Fibroblast of mammary gland (primary cell): Measurements from ENCODE around the gene GARIN5B.

Experiments
- DNase-seq: peaks from one replicate; pipeline ENCODE4 v3.0.0-alpha.2; 2010; ENCODE audit warnings: low read depth
- H3K4me3 ChIP-seq: 2 replicates; pipeline ENCODE4 v1.5.1; 2011; ENCODE audit warnings: low read depth, mild to moderate bottlenecking, low read length, moderate library complexity; ENCODE audit not compliant: control insufficient read depth
- TF ChIP-seq, protein P1 (sequence below): conservative IDR thresholded peaks from 2 replicates; pipeline ENCODE4 v1.5.1; 2011; ENCODE audit warnings: low read depth, low read length, inconsistent platforms; ENCODE audit not compliant: control insufficient read depth, insufficient read depth

The GARIN5B gene

DNA sequence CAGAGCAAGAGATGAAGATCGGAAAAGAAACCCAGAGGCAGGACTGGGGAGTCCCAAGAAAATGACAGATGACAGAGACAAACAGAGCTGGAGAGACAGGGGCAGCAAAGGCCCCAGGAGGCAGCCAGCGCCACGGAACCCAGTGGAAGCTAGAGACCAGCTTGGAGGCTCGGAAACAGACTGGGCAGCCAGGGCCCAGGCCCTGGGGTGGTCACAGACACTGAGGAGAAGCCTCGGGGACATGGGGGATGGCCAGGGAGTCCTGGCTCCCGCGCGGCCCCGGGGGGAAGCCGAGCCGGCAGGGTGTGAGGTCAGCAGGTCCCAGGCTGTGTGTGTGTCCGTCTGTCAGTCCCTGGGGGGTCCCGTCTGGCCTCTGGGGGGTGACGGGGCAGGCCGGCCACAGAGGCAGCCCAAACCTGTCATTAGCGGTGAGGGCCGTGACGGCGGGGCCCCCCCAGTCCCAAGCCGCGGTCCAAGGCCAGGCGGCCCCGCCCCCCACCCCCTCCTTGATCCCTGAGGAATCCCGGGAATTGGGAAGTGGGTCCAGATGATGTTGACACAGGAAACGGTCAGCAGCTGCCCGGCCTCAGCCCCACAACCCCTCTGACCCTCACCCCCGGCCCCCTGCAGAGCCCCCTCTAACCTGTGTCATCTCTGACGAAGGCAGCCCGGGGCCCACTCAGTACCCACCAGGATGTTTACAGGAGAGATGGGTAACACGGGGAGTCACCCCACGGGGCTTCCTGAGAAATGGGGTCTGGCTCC, 11.1 kb upstream of the GARIN5B start:
- H3K4me3 ChIP-seq: no peak overlapping the region
- TF ChIP-seq, protein P1, sequence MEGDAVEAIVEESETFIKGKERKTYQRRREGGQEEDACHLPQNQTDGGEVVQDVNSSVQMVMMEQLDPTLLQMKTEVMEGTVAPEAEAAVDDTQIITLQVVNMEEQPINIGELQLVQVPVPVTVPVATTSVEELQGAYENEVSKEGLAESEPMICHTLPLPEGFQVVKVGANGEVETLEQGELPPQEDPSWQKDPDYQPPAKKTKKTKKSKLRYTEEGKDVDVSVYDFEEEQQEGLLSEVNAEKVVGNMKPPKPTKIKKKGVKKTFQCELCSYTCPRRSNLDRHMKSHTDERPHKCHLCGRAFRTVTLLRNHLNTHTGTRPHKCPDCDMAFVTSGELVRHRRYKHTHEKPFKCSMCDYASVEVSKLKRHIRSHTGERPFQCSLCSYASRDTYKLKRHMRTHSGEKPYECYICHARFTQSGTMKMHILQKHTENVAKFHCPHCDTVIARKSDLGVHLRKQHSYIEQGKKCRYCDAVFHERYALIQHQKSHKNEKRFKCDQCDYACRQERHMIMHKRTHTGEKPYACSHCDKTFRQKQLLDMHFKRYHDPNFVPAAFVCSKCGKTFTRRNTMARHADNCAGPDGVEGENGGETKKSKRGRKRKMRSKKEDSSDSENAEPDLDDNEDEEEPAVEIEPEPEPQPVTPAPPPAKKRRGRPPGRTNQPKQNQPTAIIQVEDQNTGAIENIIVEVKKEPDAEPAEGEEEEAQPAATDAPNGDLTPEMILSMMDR: no peak
- peak; percentile 44 for DNase-seq

DNA sequence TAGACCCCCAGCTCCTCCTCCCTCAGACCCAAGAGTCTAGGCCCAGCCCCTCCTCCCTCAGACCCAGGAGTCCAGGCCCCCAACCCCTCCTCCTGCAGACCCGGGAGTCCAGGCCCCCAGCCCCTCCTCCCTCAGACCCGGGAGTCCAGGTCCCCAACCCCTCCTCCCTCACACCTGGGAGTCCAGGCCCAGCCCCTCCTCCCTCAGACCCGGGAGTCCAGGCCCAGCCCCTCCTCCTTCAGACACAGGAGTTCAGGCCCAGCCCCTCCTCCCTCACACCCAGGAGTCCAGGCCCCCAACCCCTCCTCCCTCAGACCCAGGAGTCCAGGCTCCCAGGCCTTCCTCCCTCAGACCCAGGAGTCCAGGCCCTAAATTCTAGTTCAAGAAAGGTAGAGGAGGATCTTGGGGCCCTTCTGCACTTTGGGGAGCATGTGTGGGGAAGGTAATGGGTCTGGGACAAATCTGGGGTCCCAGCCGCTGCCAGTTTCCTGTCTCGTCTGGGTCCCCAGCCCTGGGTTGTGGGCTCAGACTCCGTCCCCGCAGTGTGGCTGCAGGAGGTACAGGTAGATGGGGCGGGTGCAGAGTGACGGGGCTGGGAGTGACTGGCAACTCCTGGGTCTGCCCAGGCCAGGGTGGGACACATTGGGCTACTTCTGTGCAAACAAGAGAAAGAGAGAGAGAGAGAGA, 10.4 kb upstream of the GARIN5B start:
- no peak overlapping the region for H3K4me3 ChIP-seq
- no peak for DNase-seq
- TF ChIP-seq, protein P1: no peak

DNA sequence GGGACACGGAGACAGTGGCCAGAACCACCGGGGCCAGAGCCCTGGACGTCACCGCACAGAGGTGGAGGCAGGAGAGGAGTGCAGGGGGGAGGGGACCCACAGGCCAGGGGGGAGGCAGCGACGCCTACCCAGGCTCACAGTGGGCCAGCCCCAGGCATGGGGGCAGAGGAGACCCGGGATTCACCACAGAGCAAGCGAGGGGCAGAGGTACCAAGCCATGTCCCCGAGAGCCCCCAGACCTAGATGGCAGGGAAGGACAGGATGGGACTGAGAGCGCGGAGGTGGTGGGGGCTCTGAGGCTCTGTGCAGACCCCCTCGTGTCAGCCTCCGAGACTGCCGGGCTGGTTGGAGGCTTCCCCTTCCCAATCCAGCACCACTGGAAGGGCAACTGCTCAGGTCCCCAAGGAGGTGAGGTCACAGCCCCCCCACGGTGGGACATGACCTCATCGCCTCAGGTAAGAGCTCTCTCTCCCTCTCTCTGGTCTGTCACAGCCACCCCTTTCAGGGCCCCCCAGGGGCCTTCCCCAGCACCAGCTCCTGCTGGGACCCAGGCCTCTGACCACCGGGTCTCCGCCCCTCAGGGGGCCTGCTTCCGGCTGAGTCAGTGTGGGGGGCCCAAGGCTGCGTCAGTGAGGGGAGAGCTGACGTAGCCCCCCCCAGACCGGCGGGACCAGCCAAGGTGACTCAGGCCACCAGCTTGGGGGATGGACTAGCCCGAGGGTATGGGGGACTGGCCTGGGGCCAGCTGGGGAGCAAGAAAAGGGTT, 9.4 kb upstream of the GARIN5B start:
- DNase-seq: peak; percentile 41
- TF ChIP-seq, protein P1: no peak
- H3K4me3 ChIP-seq: no peak overlapping the region

DNA sequence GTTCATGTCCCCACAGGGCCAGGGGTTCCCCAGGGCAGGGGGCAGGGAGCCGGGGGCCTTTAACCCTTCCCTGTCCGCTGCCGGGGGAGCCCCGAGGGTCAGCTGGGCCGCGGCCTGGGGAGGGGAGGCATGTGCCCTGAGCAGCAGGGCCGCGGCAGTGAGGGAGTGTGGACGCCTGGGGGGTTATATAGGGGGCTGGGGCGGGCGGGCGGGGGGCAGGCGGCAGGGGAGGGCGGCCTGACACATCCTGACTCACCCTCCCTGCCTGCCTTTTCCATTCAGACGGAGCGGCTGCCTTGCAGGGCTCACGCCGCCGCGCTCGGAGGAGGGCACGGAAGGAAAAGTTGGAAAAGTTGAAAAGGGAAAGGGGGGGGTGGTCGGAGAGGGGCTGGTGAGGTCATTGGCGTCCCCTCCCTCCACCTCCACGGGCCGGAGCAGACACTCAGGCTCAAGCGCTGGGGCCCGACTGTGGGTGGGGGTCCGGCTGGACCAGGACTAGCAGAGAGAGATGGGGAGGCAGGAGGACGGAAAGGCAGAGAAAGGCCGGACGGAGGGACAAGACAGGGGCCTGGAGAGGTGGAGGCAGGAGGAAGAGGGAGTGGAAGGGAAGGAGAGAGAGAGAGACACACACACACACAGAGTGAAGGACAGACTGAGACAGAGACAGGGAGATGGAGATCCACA, 7.4 kb upstream of the GARIN5B start, which contains the start of gene IL11:
Gene IL11 (minus strand): TSS at position 159 of the 684 bp plus-strand sequence. CDS start 153 bp downstream, at position 6.
- peak; percentile 51 for DNase-seq

DNA sequence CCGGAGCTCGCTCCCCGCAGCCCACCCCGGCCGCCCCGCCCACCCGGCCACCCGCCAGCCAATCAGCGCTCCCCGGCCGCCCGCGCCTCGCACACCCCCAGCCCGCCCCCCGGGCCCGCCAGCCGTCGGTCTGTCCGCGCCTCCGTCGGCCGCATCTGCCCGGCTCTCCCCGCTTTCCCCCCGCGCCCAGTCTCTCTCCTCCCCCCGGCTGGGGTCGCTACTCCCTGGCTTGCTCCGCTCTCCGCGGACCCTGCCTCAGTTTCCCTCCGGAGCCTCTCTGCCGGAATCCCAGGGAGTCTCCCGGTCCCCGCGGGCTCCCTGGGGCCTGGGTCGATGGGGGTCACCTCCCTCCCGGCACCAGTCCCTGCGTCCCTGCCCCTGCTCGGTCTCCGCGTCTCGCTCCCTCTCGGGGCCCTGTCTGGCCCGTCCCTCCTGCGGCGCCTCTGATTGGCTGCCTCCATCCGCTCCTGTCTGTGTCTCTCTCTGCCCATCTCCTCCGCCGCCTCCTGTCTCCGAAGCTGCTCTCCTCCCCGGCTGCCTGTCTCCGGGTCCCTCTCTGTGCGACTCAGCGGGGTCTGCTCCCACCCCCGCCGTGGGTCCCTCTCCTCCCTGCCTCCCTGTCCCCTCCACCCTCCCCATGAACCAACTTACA, 6.7 kb upstream of the GARIN5B start:
- H3K4me3 ChIP-seq: peak overlapping the region; percentile 59
- TF ChIP-seq, protein P1: no peak
- DNase-seq: peak; percentile 62

More for the DNA sequence above, 7.4 kb upstream of the GARIN5B start, which contains the start of gene IL11:
- TF ChIP-seq, protein P1: no peak
- peak within 1 kb of the TSS; percentile 59 for H3K4me3 ChIP-seq
